HepG2 (cell line): ENCODE measurements around the gene PLEKHM2. TPM values are rescaled to one million over a fixed set of nuclear protein-coding genes. Genes with fewer than 3 reads are reported as not detected.
"Not testable (repeated sequence)": the region's sequence is repeated elsewhere in the genome, so short reads cannot be mapped to it uniquely, and the experiment has no call there.

Experiments
- ATAC-seq: fragments of 200-7000 bp; cut with Tn5 transposase; 3 replicates; pipeline ENCODE4 v1.9.1; 2020; ENCODE audit warnings: mild to moderate bottlenecking, moderate library complexity
- BruUV-seq: library from RNA; stranded (reverse); fragments of 400-500 nt; replicated peaks from 2 replicates; lab custom pipeline; 2021; lab: Mats Ljungman, UMichigan
- CTCF ChIA-PET: fragments of 300-600 bp; formaldehyde crosslinking; extraction: SDS; loops from one replicate; lab custom pipeline; 2021; ENCODE audit warnings: low total read pairs, inconsistent platforms, low intra/inter-chr PET ratio; lab: Yijun Ruan, JAX
- POLR2A ChIA-PET: fragments of 350-600 bp; sonication (Branson Sonifier 250); formaldehyde crosslinking; loops from one replicate; lab custom pipeline; 2020; ENCODE audit warnings: antibody characterized with exemption, inconsistent platforms; lab: Yijun Ruan, JAX
- DNase-seq: peaks from one replicate; pipeline ENCODE4 v3.0.0-alpha.2; 2015; ENCODE audit warnings: low spot score
- FAIRE-seq: peaks from 3 replicates; lab custom pipeline; 2011; peaks lifted over from hg19 to GRCh38; lab: Jason Lieb, UNC
- H2AFZ ChIP-seq: one replicate; pipeline ENCODE4 v1.6.1; 2011; ENCODE audit warnings: low read length, inconsistent platforms
- H3K27ac ChIP-seq: fragments of 300-600 bp; 3 replicates; pipeline ENCODE4 v1.8.0; 2011; ENCODE audit warnings: mixed run types, mild to moderate bottlenecking, mixed read lengths, low read length, inconsistent platforms; ENCODE audit not compliant: insufficient read depth; ENCODE audit errors: extremely low read length
- H3K27me3 ChIP-seq, 2 experiments: fragments of 200-600 bp in 1 of 2; 2 replicates in 1 of 2; 3 replicates in 1 of 2; pipeline versions ENCODE4 v1.6.0 to v1.8.0; 2011; ENCODE audit warnings: low read length in 2 of 2, mild to moderate bottlenecking in 2 of 2, moderate library complexity in 2 of 2, inconsistent platforms in 1 of 2; ENCODE audit not compliant: insufficient read depth in 2 of 2, control insufficient read depth in 1 of 2
- H3K36me3 ChIP-seq, 2 experiments: fragments of 200-600 bp in 1 of 2; replicated peaks in 1 of 2; 2 replicates in 1 of 2; 3 replicates in 1 of 2; pipeline versions ENCODE4 v1.5.1 to v1.8.0; 2011; ENCODE audit warnings: low read length in 2 of 2, inconsistent platforms in 1 of 2; ENCODE audit not compliant: insufficient read depth in 2 of 2, control insufficient read depth in 1 of 2
- H3K4me1 ChIP-seq: 2 replicates; pipeline ENCODE4 v1.5.1; 2012; ENCODE audit warnings: low read length, inconsistent platforms; ENCODE audit not compliant: insufficient read depth
- H3K4me2 ChIP-seq: 2 replicates; pipeline ENCODE4 v1.6.0; 2011; ENCODE audit warnings: low read depth, low read length, inconsistent platforms
- H3K4me3 ChIP-seq, 3 experiments: fragments of 200-600 bp in 1 of 3; sonication (generic), shearing (Covaris generic) in 1 of 3; replicated peaks in 1 of 3; 2 replicates each; pipeline ENCODE4 v1.5.1; 2011 to 2016; ENCODE audit warnings: low read length in 3 of 3, inconsistent platforms in 2 of 3, low read depth in 2 of 3, mild to moderate bottlenecking in 2 of 3, control low read depth in 1 of 3, mixed read lengths in 1 of 3; ENCODE audit not compliant: insufficient read depth in 1 of 3
- H3K79me2 ChIP-seq: one replicate; pipeline ENCODE4 v1.6.1; 2011; ENCODE audit warnings: low read length, inconsistent platforms; ENCODE audit not compliant: insufficient read depth
- H3K9ac ChIP-seq: 2 replicates; pipeline ENCODE4 v1.6.0; 2011; ENCODE audit warnings: mild to moderate bottlenecking, low read depth, low read length, inconsistent platforms; ENCODE audit not compliant: insufficient read depth
- H3K9me3 ChIP-seq: 2 replicates; pipeline ENCODE4 v1.5.1; 2012; ENCODE audit warnings: mild to moderate bottlenecking, low read length
- H4K20me1 ChIP-seq: 2 replicates; pipeline ENCODE4 v1.6.0; 2011; ENCODE audit warnings: inconsistent platforms, mild to moderate bottlenecking, low read length, moderate library complexity; ENCODE audit not compliant: insufficient read depth
- BHLHE40 ChIP-seq: IDR thresholded peaks from 2 replicates; pipeline ENCODE4 v1.6.1; 2011; ENCODE audit warnings: low read length, improper control_type of control experiment
- CENPX ChIP-seq: sonication (generic); formaldehyde crosslinking; IDR thresholded peaks from 2 replicates; pipeline ENCODE4 v1.9.0; 2021; ENCODE audit warnings: mild to moderate bottlenecking, missing genetic modification reagents, moderate library complexity
- ELF3 ChIP-seq: IDR thresholded peaks from 2 replicates; pipeline ENCODE4 v1.6.1; 2016; ENCODE audit warnings: missing genetic modification reagents, missing compliant biosample characterization
- HNRNPH1 ChIP-seq: fragments of 200-400 bp; formaldehyde crosslinking; optimal IDR thresholded peaks from 2 replicates; pipeline ENCODE3; 2017; ENCODE audit warnings: mild to moderate bottlenecking, low read depth, low read length
- RBM39 ChIP-seq: fragments of 200-400 bp; formaldehyde crosslinking; IDR thresholded peaks from one replicate; pipeline ENCODE4 v1.6.1; 2018; ENCODE audit warnings: antibody characterized with exemption, mild to moderate bottlenecking, low read depth, low read length; ENCODE audit not compliant: poor library complexity, severe bottlenecking
- SOX5 ChIP-seq: IDR thresholded peaks from 2 replicates; pipeline ENCODE4 v1.6.1; 2016; ENCODE audit warnings: borderline replicate concordance
- TBP ChIP-seq: sonication (generic); formaldehyde crosslinking; IDR thresholded peaks from 2 replicates; pipeline ENCODE4 v1.5.0; 2020; ENCODE audit warnings: missing genetic modification reagents
- ZMAT3 ChIP-seq: sonication (generic); formaldehyde crosslinking; conservative IDR thresholded peaks from 2 replicates; pipeline ENCODE4 v1.7.0; 2021; ENCODE audit warnings: missing genetic modification reagents
- ZNF121 ChIP-seq: sonication (generic); formaldehyde crosslinking; IDR thresholded peaks from 2 replicates; pipeline ENCODE4 v1.5.0; 2020; ENCODE audit warnings: mild to moderate bottlenecking, missing genetic modification reagents
- ZNF543 ChIP-seq: sonication (generic); formaldehyde crosslinking; IDR thresholded peaks from 2 replicates; pipeline ENCODE4 v1.4.0; 2020; ENCODE audit warnings: mild to moderate bottlenecking, missing genetic modification reagents
- WGBS: methylation state at CpG from one replicate; pipeline ENCODE4 v1.1.6; 2017; ENCODE audit warnings: low lambda C conversion rate; 5-methylcytosine and 5-hydroxymethylcytosine counted together
- in situ Hi-C: cut with HindIII; loops from 2 replicates; pipeline ENCODE4 v1.10.0; 2017; ENCODE audit warnings: low pct_unique_long_range_greater_than_20kb; ENCODE audit not compliant: extremely low pct_ligation_motif_present
- intact Hi-C: fragments of 100-400 bp; cut with micrococcal nuclease; formaldehyde crosslinking; loops from one replicate; pipeline ENCODE4 v1.10.0; 2022; ENCODE audit not compliant: unreplicated experiment
- polyA plus RNA-seq, 8 experiments: library from polyadenylated mRNA; depleted of rRNA in 3 of 8; stranded (reverse) in 7 of 8; unstranded in 1 of 8; fragments of >200 nt; fragmentation: Illumina TruSeq in 4 of 8; extraction: Trizol in 4 of 8; gene quantifications; 2 replicates each; pipeline versions ENCODE4 v1.2.1 to v1.2.3, GENCODE V29; 2011 to 2016; ENCODE audit warnings: low read depth in 4 of 8, missing spikeins in 1 of 8, mixed read lengths in 1 of 8; ENCODE audit not compliant: insufficient read depth in 1 of 8
- total RNA-seq, 5 experiments: library from RNA; depleted of rRNA; stranded (reverse); fragments of >200 nt; fragmentation: Illumina TruSeq; extraction: Trizol; gene quantifications; 2 replicates each; pipeline ENCODE4 v1.2.3, GENCODE V29; 2016; ENCODE audit warnings: low read depth in 1 of 5
- TF ChIP-seq, protein P1 (sequence below): sonication (generic); formaldehyde crosslinking; IDR thresholded peaks from 2 replicates; pipeline ENCODE4 v1.5.0; 2020; ENCODE audit warnings: missing genetic modification reagents

The PLEKHM2 gene
- total and polyA plus RNA-seq, 2 of the 13 experiments (the other 11 are each of a cell fraction or from before 2014, with no cell fraction given) = 16.5 to 27.3 TPM

DNA sequence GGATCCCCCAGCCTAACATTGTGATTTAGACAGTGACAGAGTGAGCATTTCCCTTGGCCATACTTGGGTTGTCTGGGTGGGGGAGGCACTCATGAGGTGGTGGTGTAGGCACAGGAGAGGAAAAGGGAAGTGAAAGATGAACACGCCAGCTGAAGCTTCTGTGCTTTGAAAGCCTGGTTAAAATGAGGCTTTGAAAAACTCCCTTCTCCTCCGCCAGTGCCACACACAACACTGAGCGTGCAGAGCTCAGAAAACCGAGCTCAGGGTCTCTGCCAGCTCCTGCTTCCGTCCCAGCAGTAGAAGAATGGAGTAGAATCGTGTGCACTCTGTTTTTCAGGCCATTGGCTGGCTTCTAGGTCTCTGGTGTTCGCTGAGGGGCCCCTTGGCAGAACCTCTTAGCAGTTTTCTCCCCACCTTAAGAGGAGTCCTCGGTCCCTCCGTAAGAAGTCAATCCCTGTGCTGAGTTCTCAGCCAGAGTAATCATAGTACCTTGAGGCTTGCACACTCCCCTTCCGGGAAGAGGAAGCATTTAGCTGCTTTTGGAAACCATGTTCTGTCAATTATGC is 12.9 kb downstream of the PLEKHM2 start:
- no peak overlapping the region for H3K27ac ChIP-seq
- H3K36me3 ChIP-seq = peaks cover 4 to 6% of the 10 kb centered on the region in 2 experiments; a peak in 4 of 5 replicates
- POLR2A ChIA-PET = interaction anchor here (0.8 to 1.2 kb wide), 2 partner anchors 9 to 12 kb away, joined by 3 read pairs; no protein-coding TSS in a partner anchor
- H2AFZ ChIP-seq = no peak overlapping the region
- H4K20me1 ChIP-seq = no peaks in the 10 kb centered on the region
- no peak overlapping the region for H3K4me3 ChIP-seq
- CTCF ChIA-PET = no interaction called here
- intact Hi-C loops (no loop called here), in situ Hi-C loops (no loop called here)
- H3K27me3 ChIP-seq = no peaks in the 10 kb centered on the region
- H3K9ac ChIP-seq = no peak overlapping the region
- no peaks in the 10 kb centered on the region for H3K9me3 ChIP-seq
- FAIRE-seq (no peak), ATAC-seq (no peak), DNase-seq (no peak)
- no peak for TF ChIP-seq ZMAT3 (CRISPR knock-in tag)
- TF ChIP-seq, protein P1, sequence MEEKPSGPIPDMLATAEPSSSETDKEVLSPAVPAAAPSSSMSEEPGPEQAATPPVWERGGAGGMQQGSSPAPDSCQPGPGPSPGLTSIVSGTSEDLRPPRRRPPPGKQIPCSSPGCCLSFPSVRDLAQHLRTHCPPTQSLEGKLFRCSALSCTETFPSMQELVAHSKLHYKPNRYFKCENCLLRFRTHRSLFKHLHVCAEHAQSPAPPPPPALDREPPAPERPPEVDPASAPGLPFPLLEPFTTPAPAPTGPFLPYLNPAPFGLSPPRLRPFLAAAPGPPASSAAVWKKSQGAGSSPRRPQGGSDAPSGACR = no peak
- no peak for TF ChIP-seq BHLHE40
- TF ChIP-seq TBP (CRISPR knock-in tag) = no peak
- no peak for TF ChIP-seq CENPX
- no peak for TF ChIP-seq ELF3 (CRISPR knock-in tag)
- no peak for TF ChIP-seq ZNF543
- H3K79me2 ChIP-seq = peaks cover 4% of the 10 kb centered on the region
- no TSS peak for BruUV-seq
- H3K4me1 ChIP-seq = no peaks in the 10 kb centered on the region
- 95% methylated on average over 10 of the region's 10 CpGs for WGBS
- H3K4me2 ChIP-seq = no peak overlapping the region

DNA sequence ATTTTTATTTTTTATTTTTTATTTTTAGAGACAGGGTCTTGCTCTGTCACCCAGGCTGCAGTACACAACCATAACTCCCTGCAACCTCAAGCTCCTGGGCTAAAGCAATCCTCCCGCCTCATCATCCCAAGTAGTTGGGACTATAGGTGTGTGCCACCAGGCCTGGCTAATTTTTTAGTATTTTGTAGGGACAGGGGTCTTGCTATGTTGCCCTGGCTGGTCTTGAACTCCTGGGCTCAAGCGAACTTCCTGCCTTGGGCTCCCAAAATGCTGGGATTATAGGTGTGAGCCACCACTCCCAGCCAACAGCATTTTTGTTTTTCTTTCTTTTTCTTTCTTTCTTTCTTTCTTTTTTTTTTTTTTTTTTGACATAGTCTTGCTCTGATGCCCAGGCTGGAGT is 14.1 kb downstream of the PLEKHM2 start:
- no peak overlapping the region for H2AFZ ChIP-seq
- no peak overlapping the region for H3K4me3 ChIP-seq
- ATAC-seq (no peak), DNase-seq (no peak), FAIRE-seq (no peak)
- H3K36me3 ChIP-seq = peaks cover 4 to 6% of the 10 kb centered on the region in 2 experiments; a peak in 4 of 5 replicates
- TF ChIP-seq ZNF121 (CRISPR knock-in tag) = peak; percentile 17; the same call in 1 of the 2 replicates
- no peak for TF ChIP-seq HNRNPH1
- TF ChIP-seq RBM39 = no peak
- TF ChIP-seq SOX5 (CRISPR knock-in tag) = no peak
- intact Hi-C loops = no loop called here
- H3K27me3 ChIP-seq = no peaks in the 10 kb centered on the region
- no peak overlapping the region for H3K9ac ChIP-seq
- in situ Hi-C loops = no loop called here
- no peak overlapping the region for H3K27ac ChIP-seq
- ChIA-PET POLR2A (no interaction called here), CTCF (no interaction called here)
- 95% methylated on average over 2 of the region's 2 CpGs for WGBS
- no peaks in the 10 kb centered on the region for H3K4me1 ChIP-seq
- no peak overlapping the region for H3K4me2 ChIP-seq
- peaks cover 4% of the 10 kb centered on the region for H3K79me2 ChIP-seq
- no TSS peak for BruUV-seq
- no peaks in the 10 kb centered on the region for H4K20me1 ChIP-seq
- no peaks in the 10 kb centered on the region for H3K9me3 ChIP-seq

DNA sequence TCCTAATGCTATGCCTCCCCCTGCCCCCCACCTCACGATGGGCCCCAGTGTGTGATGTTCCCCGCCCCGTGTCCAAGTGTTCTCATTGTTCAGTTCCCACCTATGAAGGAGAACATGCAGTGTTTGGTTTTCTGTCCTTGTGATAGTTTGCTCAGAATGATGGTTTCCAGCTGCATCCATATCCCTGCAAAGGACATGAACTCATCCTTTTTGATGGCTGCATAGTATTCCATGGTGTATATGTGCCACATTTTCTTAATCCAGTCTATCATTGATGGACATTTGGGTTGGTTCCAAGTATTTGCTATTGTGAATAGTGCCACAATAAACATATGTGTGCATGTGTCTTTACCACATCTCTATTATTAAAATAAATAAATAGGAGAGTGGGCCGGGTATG is 15.2 kb downstream of the PLEKHM2 start:
- H3K27me3 ChIP-seq, H3K36me3 ChIP-seq, ATAC-seq, H2AFZ ChIP-seq, H3K79me2 ChIP-seq, BruUV-seq, CTCF ChIA-PET, in situ Hi-C loops, H3K4me3 ChIP-seq, DNase-seq, H3K9ac ChIP-seq, H3K4me1 ChIP-seq, H4K20me1 ChIP-seq, H3K9me3 ChIP-seq, H3K4me2 ChIP-seq, intact Hi-C loops, FAIRE-seq, H3K27ac ChIP-seq: not testable (repeated sequence)
- POLR2A ChIA-PET = interaction anchor here (0.6 kb wide), 1 partner anchor 90 kb away, joined by 3 read pairs; no protein-coding TSS in a partner anchor
- 100% methylated on average over 4 of the region's 4 CpGs for WGBS
